Liver (tissue), 9 donors: Measurements from ENCODE around the gene TSPOAP1. TPM values are rescaled to one million over a fixed set of nuclear protein-coding genes. Genes with fewer than 3 reads are reported as not detected.

Source experiments
- DNase-seq: peaks from one replicate; pipeline ENCODE4 v3.0.0-alpha.2; 2017; ENCODE audit warnings: low spot score
- H3K27ac ChIP-seq, 2 donors: one replicate each; pipeline ENCODE4 v1.7.0; 2013; ENCODE audit warnings: inconsistent platforms in 2 of 2, low read length in 2 of 2, control low read depth in 1 of 2, low read depth in 1 of 2, mild to moderate bottlenecking in 1 of 2
- H3K27me3 ChIP-seq, 4 donors: one replicate each; pipeline versions ENCODE4 v1.6.1 to v1.7.0; 2013; ENCODE audit warnings: low read length in 3 of 4, inconsistent platforms in 1 of 4, mild to moderate bottlenecking in 1 of 4, moderate library complexity in 1 of 4; ENCODE audit not compliant: control insufficient read depth in 4 of 4, insufficient read depth in 4 of 4
- H3K36me3 ChIP-seq, 4 donors: one replicate each; pipeline versions ENCODE4 v1.6.1 to v1.7.0; 2013; ENCODE audit warnings: low read length in 3 of 4, mild to moderate bottlenecking in 3 of 4, low read depth in 1 of 4, moderate library complexity in 1 of 4; ENCODE audit not compliant: control insufficient read depth in 4 of 4, insufficient read depth in 3 of 4
- H3K4me1 ChIP-seq, 4 donors: one replicate each; pipeline versions ENCODE4 v1.6.1 to v1.7.0; 2013; ENCODE audit warnings: low read length in 3 of 4, mild to moderate bottlenecking in 3 of 4, moderate library complexity in 1 of 4; ENCODE audit not compliant: control insufficient read depth in 4 of 4, insufficient read depth in 4 of 4
- H3K4me3 ChIP-seq, 3 donors: one replicate each; pipeline versions ENCODE4 v1.6.1 to v1.7.0; 2013; ENCODE audit warnings: low read length in 3 of 3, control low read depth in 1 of 3, low read depth in 1 of 3, mild to moderate bottlenecking in 1 of 3
- H3K9ac ChIP-seq, 2 donors: one replicate each; pipeline ENCODE4 v1.7.0; 2013; ENCODE audit warnings: low read length in 2 of 2, mild to moderate bottlenecking in 2 of 2, moderate library complexity in 2 of 2, control low read depth in 1 of 2, low read depth in 1 of 2
- H3K9me3 ChIP-seq, 4 donors: one replicate each; pipeline versions ENCODE4 v1.6.1 to v1.7.0; 2013; ENCODE audit warnings: low read length in 3 of 4; ENCODE audit not compliant: control insufficient read depth in 4 of 4
- ATF3 ChIP-seq: IDR thresholded peaks from 2 replicates; pipeline ENCODE4 v1.6.1; 2016; ENCODE audit warnings: antibody characterized with exemption
- CTCF ChIP-seq: fragments of 150-350 bp; IDR thresholded peaks from 2 replicates; pipeline ENCODE4 v1.5.1; 2017; ENCODE audit warnings: improper control_type of control experiment, low read depth, low read length; ENCODE audit not compliant: missing input control
- EGR1 ChIP-seq, 2 donors: IDR thresholded peaks; 2 replicates each; pipeline ENCODE4 v1.6.1; 2016 to 2018; ENCODE audit warnings: antibody characterized with exemption in 2 of 2, low read depth in 2 of 2
- FOXA1 ChIP-seq: IDR thresholded peaks from 2 replicates; pipeline ENCODE4 v1.6.1; 2016; ENCODE audit warnings: antibody characterized with exemption
- FOXA2 ChIP-seq: IDR thresholded peaks from 2 replicates; pipeline ENCODE4 v1.6.1; 2016; ENCODE audit warnings: antibody characterized with exemption
- GABPA ChIP-seq, 2 donors: IDR thresholded peaks in 1 of 2; conservative IDR thresholded peaks in 1 of 2; 2 replicates each; pipeline ENCODE4 v1.6.1; 2016; ENCODE audit warnings: antibody characterized with exemption in 2 of 2, mild to moderate bottlenecking in 1 of 2, moderate library complexity in 1 of 2
- HNF4A ChIP-seq, 2 donors: conservative IDR thresholded peaks; 2 replicates each; pipeline ENCODE4 v1.6.1; 2016; ENCODE audit warnings: antibody characterized with exemption in 2 of 2, mild to moderate bottlenecking in 2 of 2
- HNF4G ChIP-seq: IDR thresholded peaks from 2 replicates; pipeline ENCODE4 v1.6.1; 2016; ENCODE audit warnings: antibody characterized with exemption
- JUND ChIP-seq, 2 donors: IDR thresholded peaks; 2 replicates each; pipeline ENCODE4 v1.6.1; 2016; ENCODE audit warnings: antibody characterized with exemption in 2 of 2
- MAX ChIP-seq: IDR thresholded peaks from 2 replicates; pipeline ENCODE4 v1.6.1; 2016; ENCODE audit warnings: antibody characterized with exemption
- NR2F2 ChIP-seq: IDR thresholded peaks from 2 replicates; pipeline ENCODE4 v1.6.1; 2016; ENCODE audit warnings: antibody characterized with exemption
- RAD21 ChIP-seq, 2 donors: IDR thresholded peaks; 2 replicates each; pipeline ENCODE4 v1.6.1; 2016; ENCODE audit warnings: antibody characterized with exemption in 2 of 2, mild to moderate bottlenecking in 2 of 2
- REST ChIP-seq: IDR thresholded peaks from 2 replicates; pipeline ENCODE4 v1.6.1; 2016; ENCODE audit warnings: antibody characterized with exemption, mild to moderate bottlenecking
- RXRA ChIP-seq, 2 donors: IDR thresholded peaks; 2 replicates each; pipeline ENCODE4 v1.6.1; 2017 to 2018; ENCODE audit warnings: antibody characterized with exemption in 2 of 2, mild to moderate bottlenecking in 1 of 2
- SP1 ChIP-seq: IDR thresholded peaks from 2 replicates; pipeline ENCODE4 v1.6.1; 2018; ENCODE audit warnings: antibody characterized with exemption, mild to moderate bottlenecking
- TAF1 ChIP-seq: conservative IDR thresholded peaks from 2 replicates; pipeline ENCODE4 v1.6.1; 2016; ENCODE audit warnings: antibody characterized with exemption, mild to moderate bottlenecking
- YY1 ChIP-seq: IDR thresholded peaks from 2 replicates; pipeline ENCODE4 v1.6.1; 2016; ENCODE audit warnings: antibody characterized with exemption, mild to moderate bottlenecking
- ZBTB33 ChIP-seq: IDR thresholded peaks from 2 replicates; pipeline ENCODE4 v1.6.1; 2016; ENCODE audit warnings: antibody characterized with exemption
- WGBS: extraction: QIAGEN DNeasy Blood & Tissue Kit; methylation state at CpG from one replicate; pipeline ENCODE4 v1.1.7; 2013; 5-methylcytosine and 5-hydroxymethylcytosine counted together
- polyA plus RNA-seq, 2 donors: library from polyadenylated mRNA; stranded (reverse) in 1 of 2; unstranded in 1 of 2; fragments of 200-250 nt in 1 of 2; fragments of >200 nt in 1 of 2; fragmentation: Nextera tagmentation in 1 of 2; extraction: Ambion mirVana in 1 of 2; gene quantifications; one replicate each; pipeline versions ENCODE4 v1.2.1 to v1.2.3, GENCODE V29; 2013 to 2015
- total RNA-seq, 2 donors: library from RNA; depleted of rRNA; stranded (reverse); fragments of >200 nt; gene quantifications; one replicate each; pipeline ENCODE4 v1.2.3, GENCODE V29; 2014
- donor health status: healthy.
- donor health status: healthy.
- donor health status: healthy.
- donor health status: healthy.
- donor health status: healthy.

Gene TSPOAP1
- total and polyA plus RNA-seq, 4 donors = 1.5 to 4.6 (median 2.6) TPM

- WGBS = 84% methylated on average over 8 of the region's 8 CpGs
- no peak for TF ChIP-seq ZBTB33
- no peak for TF ChIP-seq MAX
- TF ChIP-seq RAD21 (IDR thresholded peaks at IDR 0.05) = no peak
- TF ChIP-seq RXRA (IDR thresholded peaks at IDR 0.05) = no peak
- TF ChIP-seq SP1 = no peak
- TF ChIP-seq GABPA (IDR thresholded peaks at IDR 0.05 in 1 of 2, conservative IDR thresholded peaks at IDR 0.05 in 1 of 2) = no peak
- no peak for TF ChIP-seq HNF4G
- no peak for TF ChIP-seq FOXA1
- TF ChIP-seq YY1 = no peak
- TF ChIP-seq EGR1 (IDR thresholded peaks at IDR 0.05; ENCODE audit: low read depth in 2 of 2) = no peak
- no peak for TF ChIP-seq FOXA2
- TF ChIP-seq JUND (IDR thresholded peaks at IDR 0.05) = no peak
- TF ChIP-seq ATF3 = no peak
- TF ChIP-seq NR2F2 = no peak
- no peak for TF ChIP-seq CTCF
- no peak for TF ChIP-seq TAF1
- TF ChIP-seq HNF4A (conservative IDR thresholded peaks at IDR 0.05) = no peak
- TF ChIP-seq REST = no peak
- Histone ChIP-seq H3K27me3 (no peaks in the 10 kb centered on the region), H3K4me1 (peaks cover 2 to 16% (median 13%) of the 10 kb centered on the region in 4 donors), H3K4me3 (no peak overlapping the region), H3K27ac (no peak overlapping the region), H3K9ac (no peak overlapping the region), H3K9me3 (no peaks in the 10 kb centered on the region), H3K36me3 (peaks cover 0 to 2% (median 0%) of the 10 kb centered on the region in 4 donors)
- DNase-seq = no peak
These were observed 5.1 kb downstream of the TSPOAP1 start for GRCh38 chr17:58323366-58324055.
